Kidney epithelial cell (primary cell): Measurements from ENCODE around the gene COL1A1. TPM values are rescaled to one million over a fixed set of nuclear protein-coding genes. Genes with fewer than 3 reads are reported as not detected.

Experiments used
- DNase-seq: peaks from one replicate; pipeline ENCODE4 v3.0.0-alpha.2; 2010; ENCODE audit warnings: low read depth
- H3K27me3 ChIP-seq: 2 replicates; pipeline ENCODE4 v1.6.0; 2011; ENCODE audit warnings: low read length; ENCODE audit not compliant: control insufficient read depth, insufficient read depth
- H3K36me3 ChIP-seq: 2 replicates; pipeline ENCODE4 v1.5.1; 2011; ENCODE audit warnings: low read length; ENCODE audit not compliant: control insufficient read depth, insufficient read depth
- H3K4me3 ChIP-seq: 2 replicates; pipeline ENCODE4 v1.5.1; 2011; ENCODE audit warnings: low read depth, mild to moderate bottlenecking, control low read depth, low read length
- CTCF ChIP-seq: IDR thresholded peaks from 2 replicates; pipeline ENCODE4 v1.5.1; 2011; ENCODE audit warnings: mild to moderate bottlenecking, moderate library complexity, low read length, control low read depth, inconsistent platforms; ENCODE audit not compliant: insufficient read depth, poor library complexity, severe bottlenecking
- total RNA-seq: library from RNA; depleted of rRNA; stranded (reverse); fragments of >200 nt; gene quantifications from 2 replicates; pipeline ENCODE4 v1.2.3, GENCODE V29; 2015

The COL1A1 gene
- total RNA-seq, 1 donor from 2014 or later: 139 TPM

DNA sequence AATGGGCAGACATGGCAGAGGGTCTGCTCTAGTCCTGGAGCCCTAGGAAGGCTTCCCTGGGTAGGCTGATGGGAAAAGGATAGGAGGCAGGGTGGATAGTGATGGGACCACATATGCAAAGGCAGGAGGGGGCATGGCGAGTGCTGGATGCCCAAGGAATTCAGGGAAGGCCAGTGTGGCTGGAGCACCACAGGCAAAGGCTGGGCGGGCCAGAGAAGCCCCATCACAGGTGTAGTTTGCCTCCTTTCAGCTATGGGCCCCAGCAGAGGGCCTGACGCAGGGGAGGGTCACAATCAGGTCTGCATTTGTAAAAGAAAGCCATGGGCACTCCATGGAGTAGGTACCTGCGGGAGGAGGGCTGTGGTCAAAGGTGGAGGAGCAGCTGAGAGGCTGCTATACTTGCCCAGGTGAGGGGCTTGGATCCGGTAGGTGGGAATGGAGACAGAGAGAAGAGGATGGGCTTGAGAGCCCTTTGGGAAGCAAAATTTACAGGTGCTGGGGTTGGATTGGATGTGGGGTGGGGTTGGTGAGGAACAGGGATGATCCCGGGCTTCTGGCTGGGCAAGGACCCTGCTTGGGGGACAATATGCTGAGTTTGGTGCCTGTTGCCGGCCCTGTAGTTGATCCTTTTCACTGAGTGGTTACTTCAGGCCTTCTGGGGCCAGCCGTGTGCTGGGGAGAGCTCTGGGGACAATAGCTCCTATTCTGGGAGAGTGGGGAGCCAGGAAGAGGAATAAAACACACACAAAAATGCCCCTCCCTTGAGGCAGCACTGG is 6.5 kb upstream of the COL1A1 start:
- H3K4me3 ChIP-seq: no peak overlapping the region
- no peak for DNase-seq
- H3K36me3 ChIP-seq: no peaks in the 10 kb centered on the region
- TF ChIP-seq CTCF: no peak
- no peaks in the 10 kb centered on the region for H3K27me3 ChIP-seq

DNA sequence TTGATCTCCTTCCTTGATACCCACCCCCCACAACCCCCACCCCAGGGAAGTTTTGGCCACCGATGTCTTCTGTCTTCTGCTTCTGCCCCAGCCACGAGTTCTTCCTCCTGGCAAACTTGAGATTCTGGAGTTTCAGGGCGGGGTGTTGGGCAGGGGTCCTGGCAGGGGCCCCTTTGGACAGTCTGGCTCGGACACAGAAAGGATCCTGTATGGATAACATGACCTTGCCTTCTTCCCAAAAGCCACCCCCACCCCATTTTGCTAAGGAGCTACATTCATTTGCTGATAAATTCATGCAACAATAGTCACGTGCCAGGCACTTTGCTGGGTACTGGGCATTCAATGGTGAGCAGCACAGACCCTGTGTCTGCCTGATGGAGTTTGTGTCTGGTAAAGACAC is 5.9 kb upstream of the COL1A1 start:
- H3K27me3 ChIP-seq: no peaks in the 10 kb centered on the region
- TF ChIP-seq CTCF: no peak
- DNase-seq: no peak
- H3K36me3 ChIP-seq: no peaks in the 10 kb centered on the region
- no peak overlapping the region for H3K4me3 ChIP-seq

DNA sequence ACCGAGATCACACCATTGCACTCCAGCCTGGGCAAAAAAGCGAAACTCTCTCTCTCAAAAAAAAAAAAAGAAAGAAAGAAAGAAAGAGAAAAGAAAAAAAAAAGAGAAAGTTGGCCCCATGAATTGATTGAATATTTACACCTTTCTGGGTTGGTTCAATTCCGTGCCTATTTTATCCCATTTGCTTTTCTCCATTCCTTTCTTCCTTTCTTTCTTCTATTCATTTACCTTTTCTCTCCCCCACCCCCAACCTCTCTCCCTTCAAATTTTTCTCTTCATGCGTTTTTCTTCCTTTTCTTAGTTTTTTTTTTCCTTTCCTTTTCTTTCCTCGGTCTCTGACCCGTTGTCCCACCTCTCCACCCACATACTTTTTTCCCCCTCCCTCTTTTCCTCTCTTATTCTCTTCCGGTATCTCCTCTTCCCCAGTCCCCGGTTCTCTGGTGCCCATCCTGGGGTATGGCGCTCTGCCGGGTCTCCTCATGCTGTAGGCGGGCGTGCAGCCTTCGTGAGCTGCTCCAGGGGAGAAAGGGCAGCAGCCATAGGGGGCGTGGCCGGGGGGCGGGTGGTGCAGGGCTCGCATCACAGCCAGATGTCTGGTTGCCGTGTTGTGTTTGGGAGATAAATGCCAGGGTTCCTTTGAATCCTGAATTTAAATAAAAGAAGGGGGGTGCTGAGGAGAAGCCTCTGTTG is 5.3 kb upstream of the COL1A1 start:
- TF ChIP-seq CTCF: no peak
- DNase-seq: no peak
- Histone ChIP-seq H3K36me3 (no peaks in the 10 kb centered on the region), H3K27me3 (no peaks in the 10 kb centered on the region), H3K4me3 (no peak overlapping the region)

GRCh38 chr17:50205963-50206505 is 4.6 kb upstream of the COL1A1 start:
- H3K4me3 ChIP-seq: no peak overlapping the region
- DNase-seq: no peak
- no peaks in the 10 kb centered on the region for H3K27me3 ChIP-seq
- no peaks in the 10 kb centered on the region for H3K36me3 ChIP-seq
- TF ChIP-seq CTCF: no peak

- H3K36me3 ChIP-seq: no peaks in the 10 kb centered on the region
- no peak for TF ChIP-seq CTCF
- H3K27me3 ChIP-seq: no peaks in the 10 kb centered on the region
- no peak for DNase-seq
- no peak overlapping the region for H3K4me3 ChIP-seq
Measured at GRCh38 chr17:50205111-50205962, 3.9 kb upstream of the COL1A1 start.
